ENCODE data around the gene DNAJC5G.

DNAJC5G gene

DNA sequence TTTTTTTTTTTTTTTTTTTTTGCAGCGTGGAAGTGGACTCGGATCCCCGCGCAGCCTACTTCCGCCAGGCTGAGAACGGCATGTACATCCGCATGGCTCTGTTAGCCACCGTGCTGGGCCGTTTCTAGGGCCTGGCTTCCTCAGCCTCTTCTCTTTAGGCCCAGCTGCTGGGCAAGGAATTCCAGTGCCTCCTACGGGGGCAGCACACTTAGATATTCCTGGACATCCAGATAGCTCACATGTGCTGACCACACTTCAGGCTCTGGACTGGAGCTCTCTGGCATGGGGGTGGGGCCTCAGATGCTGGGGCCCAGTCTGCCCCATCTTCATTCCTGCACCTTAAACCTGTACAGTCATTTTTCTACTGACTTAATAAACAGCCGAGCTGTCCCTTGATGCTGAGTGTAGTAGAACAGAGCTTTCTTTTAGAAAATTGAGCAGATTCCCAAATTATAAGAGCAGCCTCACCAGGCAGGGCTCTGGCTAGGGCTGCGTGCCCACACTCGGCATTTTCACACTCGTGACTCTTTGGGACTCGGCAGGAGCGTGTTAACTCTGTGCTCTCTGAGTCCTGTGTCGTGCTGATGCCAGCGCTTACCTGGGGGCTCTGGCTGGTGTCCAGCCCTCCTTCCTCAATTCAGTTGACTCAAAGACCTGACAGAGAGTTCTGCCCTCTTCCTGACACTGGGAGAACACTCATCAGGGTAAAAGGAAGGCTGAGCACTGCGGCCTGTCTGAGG, 31.7 kb upstream of the DNAJC5G start:
- CTCF ChIA-PET = no interaction called here
- TF ChIP-seq, protein P1, sequence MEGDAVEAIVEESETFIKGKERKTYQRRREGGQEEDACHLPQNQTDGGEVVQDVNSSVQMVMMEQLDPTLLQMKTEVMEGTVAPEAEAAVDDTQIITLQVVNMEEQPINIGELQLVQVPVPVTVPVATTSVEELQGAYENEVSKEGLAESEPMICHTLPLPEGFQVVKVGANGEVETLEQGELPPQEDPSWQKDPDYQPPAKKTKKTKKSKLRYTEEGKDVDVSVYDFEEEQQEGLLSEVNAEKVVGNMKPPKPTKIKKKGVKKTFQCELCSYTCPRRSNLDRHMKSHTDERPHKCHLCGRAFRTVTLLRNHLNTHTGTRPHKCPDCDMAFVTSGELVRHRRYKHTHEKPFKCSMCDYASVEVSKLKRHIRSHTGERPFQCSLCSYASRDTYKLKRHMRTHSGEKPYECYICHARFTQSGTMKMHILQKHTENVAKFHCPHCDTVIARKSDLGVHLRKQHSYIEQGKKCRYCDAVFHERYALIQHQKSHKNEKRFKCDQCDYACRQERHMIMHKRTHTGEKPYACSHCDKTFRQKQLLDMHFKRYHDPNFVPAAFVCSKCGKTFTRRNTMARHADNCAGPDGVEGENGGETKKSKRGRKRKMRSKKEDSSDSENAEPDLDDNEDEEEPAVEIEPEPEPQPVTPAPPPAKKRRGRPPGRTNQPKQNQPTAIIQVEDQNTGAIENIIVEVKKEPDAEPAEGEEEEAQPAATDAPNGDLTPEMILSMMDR (conservative IDR thresholded peaks at IDR 0.05; ENCODE audit: low read depth) = no peak
- peak overlapping the region; percentile 15; the same call in 1 of the 2 replicates for H3K27ac ChIP-seq
- POLR2A ChIA-PET (ENCODE audit: low non-redundant PET) = no interaction called here
- DNase-seq (ENCODE audit: low spot score) = no peak

DNA sequence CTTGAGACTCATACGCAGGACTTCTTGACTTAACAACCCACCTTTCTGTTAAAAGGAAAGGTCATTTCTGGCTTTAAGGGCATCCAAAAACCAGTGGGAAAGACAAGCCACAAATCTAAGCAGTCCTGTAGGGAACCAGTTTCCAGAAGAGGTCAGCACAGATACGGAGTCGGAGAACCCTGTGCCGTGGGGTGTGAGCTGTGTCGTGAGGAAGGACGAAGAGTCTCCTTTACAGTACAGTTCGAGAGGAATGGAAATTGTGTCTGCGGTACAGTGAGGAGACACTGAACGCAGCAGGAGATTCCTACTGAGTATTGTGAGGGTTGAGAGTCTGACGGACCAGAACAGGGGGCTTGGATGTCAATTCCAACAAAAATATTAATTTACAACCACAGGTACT, 30.1 kb upstream of the DNAJC5G start:
- H3K27ac ChIP-seq = no peak overlapping the region
- ChIA-PET CTCF (no interaction called here), POLR2A (ENCODE audit: low non-redundant PET) (interaction anchor here (0.6 kb wide), 1 partner anchor 135 kb away, joined by 3 read pairs; the partner anchor contains the start of gene ZNF513)
- no peak for DNase-seq (ENCODE audit: low spot score)
- TF ChIP-seq, protein P1 (conservative IDR thresholded peaks at IDR 0.05; ENCODE audit: low read depth) = no peak

DNA sequence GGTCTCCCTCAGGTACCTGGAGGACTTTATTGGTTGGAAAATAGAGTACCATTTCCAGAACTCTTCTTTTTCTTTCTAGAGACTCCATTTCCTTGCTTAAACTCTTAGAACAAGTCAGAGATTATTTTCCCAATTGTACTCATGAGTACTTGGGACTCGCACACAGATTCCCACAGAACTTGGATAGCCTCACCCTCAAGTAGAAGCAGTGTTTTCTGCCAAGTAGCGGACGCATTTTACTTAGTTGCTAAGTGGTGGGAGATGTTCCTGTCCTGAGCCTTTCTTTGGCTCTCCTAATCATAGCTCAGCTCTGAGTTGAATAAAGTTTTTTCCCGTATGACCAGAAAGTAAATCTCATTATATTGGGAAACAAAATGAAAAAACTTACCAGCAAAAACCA, 29.6 kb upstream of the DNAJC5G start:
- H3K27ac ChIP-seq = no peak overlapping the region
- TF ChIP-seq, protein P1 (conservative IDR thresholded peaks at IDR 0.05; ENCODE audit: low read depth) = no peak
- ChIA-PET CTCF (no interaction called here), POLR2A (ENCODE audit: low non-redundant PET) (no interaction called here)
- DNase-seq (ENCODE audit: low spot score) = no peak

DNA sequence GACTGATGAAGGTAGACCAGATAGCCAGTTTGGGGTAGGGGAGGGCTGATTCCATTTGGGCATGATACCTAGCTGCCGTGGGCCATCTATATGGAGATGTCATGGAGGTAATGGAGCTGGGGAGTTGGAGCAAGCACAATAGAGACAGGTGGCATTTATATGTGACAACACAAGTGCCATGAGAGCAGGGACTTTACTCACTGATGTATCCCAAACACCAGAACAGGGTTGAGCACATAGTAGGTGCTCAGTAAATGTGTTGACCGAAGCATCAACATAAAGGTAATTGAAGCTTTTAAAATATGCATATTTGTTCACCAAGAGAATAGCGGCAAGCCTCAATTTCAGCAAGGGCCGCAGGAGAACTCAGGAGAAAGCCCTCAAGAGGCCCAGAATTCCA, 27.3 kb upstream of the DNAJC5G start:
- POLR2A ChIA-PET (ENCODE audit: low non-redundant PET) = no interaction called here
- no peak overlapping the region for H3K27ac ChIP-seq
- TF ChIP-seq, protein P1 (conservative IDR thresholded peaks at IDR 0.05; ENCODE audit: low read depth) = no peak
- no peak for DNase-seq (ENCODE audit: low spot score)
- CTCF ChIA-PET = interaction anchor here (0.7 to 1.8 kb wide), 2 partner anchors 32 to 108 kb away, joined by 3 to 6 read pairs; no protein-coding TSS in a partner anchor

DNA sequence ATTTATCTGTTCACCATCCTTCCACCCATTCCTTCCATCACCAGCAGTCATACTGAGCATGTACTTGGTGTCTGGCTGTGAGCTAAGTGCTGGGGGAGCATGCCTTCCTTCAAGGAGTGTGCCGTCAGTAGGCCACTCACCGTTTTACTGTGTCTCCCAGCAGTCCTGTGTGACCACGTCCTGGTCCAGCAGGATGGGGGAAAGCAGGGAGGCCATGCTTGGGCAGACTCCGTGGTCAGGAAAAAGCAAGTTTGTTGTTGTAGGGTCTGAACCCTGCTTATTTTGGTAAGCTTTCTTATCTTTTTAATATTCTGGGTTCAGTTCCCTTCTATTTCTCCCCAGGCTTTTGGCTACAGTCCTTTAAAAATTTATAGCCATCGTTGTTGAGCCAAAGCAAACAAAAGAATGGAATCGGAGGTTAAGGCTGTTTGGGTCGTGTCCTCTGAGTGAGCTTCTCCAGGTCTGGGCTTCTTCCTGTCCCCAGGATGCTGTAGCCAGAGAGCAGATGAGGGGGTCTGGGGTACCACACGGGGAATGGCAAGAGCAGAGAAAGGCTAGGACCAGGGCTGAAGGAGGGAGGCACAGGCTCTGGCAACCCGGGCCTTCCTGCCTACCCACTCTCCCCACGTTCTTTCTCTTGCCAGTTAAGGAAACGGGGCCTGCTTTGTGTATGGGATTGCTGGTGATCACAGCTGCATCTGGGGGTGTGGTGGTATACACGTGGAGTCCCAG, 25.9 kb upstream of the DNAJC5G start:
- ChIA-PET CTCF (interaction anchor here (1.8 kb wide), 1 partner anchor 31 kb away, joined by 6 read pairs; no protein-coding TSS in a partner anchor), POLR2A (ENCODE audit: low non-redundant PET) (no interaction called here)
- DNase-seq (ENCODE audit: low spot score) = no peak
- no peak overlapping the region for H3K27ac ChIP-seq
- TF ChIP-seq, protein P1 (conservative IDR thresholded peaks at IDR 0.05; ENCODE audit: low read depth) = no peak

DNA sequence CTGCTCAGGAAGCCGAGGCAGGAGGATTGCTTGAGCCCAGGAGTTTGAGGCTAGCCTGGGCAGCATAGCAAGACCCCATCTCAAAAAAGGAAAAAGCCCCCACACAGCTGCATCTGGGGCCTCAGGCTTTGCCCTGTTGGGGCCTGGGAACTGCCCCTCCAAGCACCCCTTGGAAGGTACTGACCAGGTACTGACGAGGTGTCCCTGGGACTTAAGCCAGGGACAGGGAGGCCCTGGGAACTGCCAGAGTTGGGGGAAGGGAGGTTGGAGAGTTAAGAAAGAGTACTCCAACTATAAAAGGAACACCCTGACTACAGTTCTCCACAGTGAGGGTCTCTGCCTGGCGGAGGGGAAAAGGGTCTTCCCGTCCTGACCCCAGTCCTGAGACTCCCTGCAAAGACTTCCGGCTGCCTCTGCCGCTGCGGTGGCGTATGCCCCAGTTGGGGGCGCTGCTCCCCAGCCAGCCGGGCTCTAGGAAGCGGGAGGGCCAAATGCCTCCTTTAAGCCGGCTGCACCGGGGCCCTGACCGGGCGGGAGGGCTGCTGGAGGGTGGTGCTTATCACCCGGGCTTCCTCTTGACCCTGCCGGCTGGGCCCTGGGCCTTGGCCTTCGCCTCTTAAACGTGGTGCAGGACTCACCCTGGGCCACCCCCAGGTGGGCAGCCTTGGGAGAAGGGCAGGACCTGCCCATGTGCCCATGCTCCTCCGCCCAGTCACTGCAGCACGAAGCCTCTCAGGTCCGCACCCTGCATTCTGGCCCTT, 25.2 kb upstream of the DNAJC5G start:
- no peak for DNase-seq (ENCODE audit: low spot score)
- ChIA-PET CTCF (no interaction called here), POLR2A (ENCODE audit: low non-redundant PET) (no interaction called here)
- TF ChIP-seq, protein P1 (conservative IDR thresholded peaks at IDR 0.05; ENCODE audit: low read depth) = no peak
- H3K27ac ChIP-seq = no peak overlapping the region

All from RWPE1 (cell line).